Measurements from ENCODE around the gene KLHL28.

DNA sequence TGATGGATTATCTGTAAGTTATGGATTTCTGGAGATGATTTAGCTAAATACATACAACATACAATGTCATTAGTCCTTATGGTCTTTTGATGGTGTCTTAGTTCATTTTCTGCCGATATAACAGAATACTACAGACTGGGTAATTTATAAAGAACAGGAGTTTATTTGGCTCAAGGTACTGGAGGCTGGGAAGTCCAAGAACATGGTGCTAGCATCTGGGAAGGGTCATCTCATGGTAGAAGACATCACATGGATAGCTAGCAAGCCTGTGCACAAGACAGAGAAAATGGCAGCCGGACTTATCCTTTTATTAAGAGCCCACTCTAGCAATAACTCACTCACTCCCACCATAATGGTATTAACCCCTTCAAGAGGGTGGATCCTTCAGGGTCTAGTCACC is 24.2 kb downstream of the KLHL28 start:
- TF ChIP-seq POLR2A (IDR thresholded peaks at IDR 0.05; ENCODE audit: low read length) (no peak), RAD21 (conservative IDR thresholded peaks at IDR 0.05 in 1 of 2, IDR thresholded peaks at IDR 0.05 in 1 of 2) (no peak), EP300 (IDR thresholded peaks at IDR 0.05) (no peak), CHD2 (IDR thresholded peaks at IDR 0.05; ENCODE audit: low read length, partially characterized antibody) (no peak)
- TF ChIP-seq, protein P1, sequence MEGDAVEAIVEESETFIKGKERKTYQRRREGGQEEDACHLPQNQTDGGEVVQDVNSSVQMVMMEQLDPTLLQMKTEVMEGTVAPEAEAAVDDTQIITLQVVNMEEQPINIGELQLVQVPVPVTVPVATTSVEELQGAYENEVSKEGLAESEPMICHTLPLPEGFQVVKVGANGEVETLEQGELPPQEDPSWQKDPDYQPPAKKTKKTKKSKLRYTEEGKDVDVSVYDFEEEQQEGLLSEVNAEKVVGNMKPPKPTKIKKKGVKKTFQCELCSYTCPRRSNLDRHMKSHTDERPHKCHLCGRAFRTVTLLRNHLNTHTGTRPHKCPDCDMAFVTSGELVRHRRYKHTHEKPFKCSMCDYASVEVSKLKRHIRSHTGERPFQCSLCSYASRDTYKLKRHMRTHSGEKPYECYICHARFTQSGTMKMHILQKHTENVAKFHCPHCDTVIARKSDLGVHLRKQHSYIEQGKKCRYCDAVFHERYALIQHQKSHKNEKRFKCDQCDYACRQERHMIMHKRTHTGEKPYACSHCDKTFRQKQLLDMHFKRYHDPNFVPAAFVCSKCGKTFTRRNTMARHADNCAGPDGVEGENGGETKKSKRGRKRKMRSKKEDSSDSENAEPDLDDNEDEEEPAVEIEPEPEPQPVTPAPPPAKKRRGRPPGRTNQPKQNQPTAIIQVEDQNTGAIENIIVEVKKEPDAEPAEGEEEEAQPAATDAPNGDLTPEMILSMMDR (IDR thresholded peaks at IDR 0.05): no peak

All from A549 (cell line).